GM12801 (cell line): ENCODE data around the gene CNDP1.

Source experiments
- TF ChIP-seq, protein P1 (sequence below): IDR thresholded peaks from one replicate; pipeline ENCODE4 v1.5.1; 2011; ENCODE audit warnings: control low read depth; ENCODE audit not compliant: insufficient read length; ENCODE audit errors: extremely low read depth

The CNDP1 gene

DNA sequence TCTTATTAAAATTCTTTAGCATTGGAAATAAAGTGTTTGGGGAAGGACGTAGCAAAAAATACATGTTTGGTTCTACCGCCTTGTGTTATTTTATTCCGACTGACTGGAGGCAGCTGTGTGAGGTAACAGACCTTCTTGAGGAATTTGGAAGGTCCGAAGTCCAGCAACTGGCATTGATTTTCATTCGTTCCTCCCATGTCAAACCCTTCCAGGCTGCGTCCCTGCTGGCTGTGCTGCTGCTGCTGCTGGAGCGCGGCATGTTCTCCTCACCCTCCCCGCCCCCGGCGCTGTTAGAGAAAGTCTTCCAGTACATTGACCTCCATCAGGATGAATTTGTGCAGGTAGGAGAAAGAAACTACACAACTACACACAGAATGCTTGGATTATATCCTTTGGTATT lies 21.8 kb downstream of the CNDP1 start:
- TF ChIP-seq, protein P1, sequence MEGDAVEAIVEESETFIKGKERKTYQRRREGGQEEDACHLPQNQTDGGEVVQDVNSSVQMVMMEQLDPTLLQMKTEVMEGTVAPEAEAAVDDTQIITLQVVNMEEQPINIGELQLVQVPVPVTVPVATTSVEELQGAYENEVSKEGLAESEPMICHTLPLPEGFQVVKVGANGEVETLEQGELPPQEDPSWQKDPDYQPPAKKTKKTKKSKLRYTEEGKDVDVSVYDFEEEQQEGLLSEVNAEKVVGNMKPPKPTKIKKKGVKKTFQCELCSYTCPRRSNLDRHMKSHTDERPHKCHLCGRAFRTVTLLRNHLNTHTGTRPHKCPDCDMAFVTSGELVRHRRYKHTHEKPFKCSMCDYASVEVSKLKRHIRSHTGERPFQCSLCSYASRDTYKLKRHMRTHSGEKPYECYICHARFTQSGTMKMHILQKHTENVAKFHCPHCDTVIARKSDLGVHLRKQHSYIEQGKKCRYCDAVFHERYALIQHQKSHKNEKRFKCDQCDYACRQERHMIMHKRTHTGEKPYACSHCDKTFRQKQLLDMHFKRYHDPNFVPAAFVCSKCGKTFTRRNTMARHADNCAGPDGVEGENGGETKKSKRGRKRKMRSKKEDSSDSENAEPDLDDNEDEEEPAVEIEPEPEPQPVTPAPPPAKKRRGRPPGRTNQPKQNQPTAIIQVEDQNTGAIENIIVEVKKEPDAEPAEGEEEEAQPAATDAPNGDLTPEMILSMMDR: no peak

GRCh38 chr18:74558096-74558495 lies 23.8 kb downstream of the CNDP1 start:
- TF ChIP-seq, protein P1: no peak

DNA sequence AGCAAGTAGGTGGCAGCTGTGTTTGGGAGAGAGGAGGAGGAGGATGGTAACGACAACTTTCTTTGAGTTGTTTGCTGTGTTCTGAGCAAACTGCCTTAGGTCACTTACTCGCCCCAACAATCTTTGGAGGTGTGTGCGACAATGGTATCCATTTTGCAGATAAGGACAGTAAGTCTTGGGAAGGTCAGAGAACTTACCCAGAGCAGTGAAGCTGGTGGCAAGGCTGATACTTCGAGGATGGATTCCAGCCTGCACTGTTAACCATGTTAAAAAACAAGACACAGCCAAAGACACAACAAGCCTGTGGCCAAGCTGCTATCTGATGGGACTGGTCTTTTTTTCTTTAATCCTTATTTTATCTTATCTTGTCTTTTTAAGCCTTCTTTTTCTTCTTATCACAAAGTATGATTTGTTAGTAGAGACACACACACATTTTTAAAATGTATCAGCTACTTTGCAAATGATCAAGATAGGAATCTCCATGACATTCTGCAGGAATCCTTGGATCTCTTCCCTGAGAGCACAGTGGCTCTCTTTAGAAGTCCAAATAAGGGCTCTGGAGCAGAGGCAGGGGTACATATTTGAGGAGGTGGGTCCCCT lies 27.9 kb downstream of the CNDP1 start:
- TF ChIP-seq, protein P1: no peak

DNA sequence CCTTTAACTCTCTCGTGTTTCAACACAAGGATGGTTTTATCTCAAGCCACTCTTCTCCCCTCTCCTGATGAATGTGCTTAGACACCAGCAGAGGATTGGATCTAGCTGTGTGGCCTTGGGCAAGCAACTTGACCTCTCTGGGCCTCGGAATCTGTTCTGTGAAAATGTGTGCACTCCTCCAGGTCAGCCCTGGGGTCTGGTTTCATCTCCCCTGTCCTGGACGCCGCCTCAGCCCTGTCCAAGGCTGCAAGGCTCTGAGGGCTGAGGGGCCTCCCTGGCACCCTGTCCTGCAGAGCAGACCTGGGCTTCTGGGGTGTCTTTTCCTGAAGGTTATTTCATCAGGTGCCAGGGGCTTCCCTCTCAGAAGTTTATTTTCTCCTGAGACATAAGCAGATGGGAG lies 28.5 kb downstream of the CNDP1 start:
- TF ChIP-seq, protein P1: no peak

DNA sequence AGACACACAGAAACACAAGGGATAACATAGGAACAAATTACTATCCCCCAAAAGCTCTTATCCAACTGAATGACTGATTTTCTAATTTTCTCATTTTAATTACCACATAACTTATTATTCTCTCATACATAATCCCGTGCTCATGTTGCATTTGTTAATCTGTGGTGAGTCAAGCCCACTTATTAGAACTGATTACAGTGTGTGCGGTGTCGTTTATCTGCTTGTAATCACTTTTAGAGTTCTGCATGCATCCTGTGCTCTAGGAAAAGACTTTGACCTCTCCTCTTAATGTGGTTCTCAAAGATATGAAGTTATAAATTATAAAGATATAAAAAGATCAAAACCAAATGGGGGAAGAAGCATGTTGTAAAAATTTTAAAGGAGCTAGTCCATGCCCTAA lies 29.7 kb downstream of the CNDP1 start:
- TF ChIP-seq, protein P1: no peak

DNA sequence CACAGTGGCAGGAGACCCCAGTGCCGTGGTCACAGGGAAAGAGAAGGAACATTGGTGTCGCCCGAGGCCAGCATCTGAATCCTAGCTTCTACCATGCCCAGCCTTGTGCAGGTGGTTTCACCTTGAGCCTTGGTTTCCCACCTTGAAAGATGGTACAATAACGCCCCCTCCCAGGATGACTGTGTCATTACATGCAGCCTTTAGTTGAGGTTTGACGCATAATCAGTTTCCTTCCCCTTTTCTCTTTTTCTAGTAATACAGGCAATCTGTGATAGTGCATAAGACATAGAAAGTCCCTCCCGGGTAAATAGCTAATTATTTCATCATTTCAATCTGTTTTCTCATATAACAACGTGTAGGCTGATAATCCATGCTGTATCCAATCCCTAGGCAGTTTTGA lies 33.5 kb downstream of the CNDP1 start:
- TF ChIP-seq, protein P1: no peak

GRCh38 chr18:74569401-74569800 lies 35.1 kb downstream of the CNDP1 start:
- TF ChIP-seq, protein P1: no peak
